Muscle of back (tissue), 11 donors: ENCODE measurements around the gene LRMDA. TPM values are rescaled to one million over a fixed set of nuclear protein-coding genes. Genes with fewer than 3 reads are reported as not detected.

Experiments used
- DNase-seq, 3 donors: peaks; one replicate each; pipeline versions ENCODE4 v3.0.0 to v3.0.0-alpha.2; 2013
- polyA plus RNA-seq, 10 donors: library from polyadenylated mRNA; unstranded; fragments of 120-200 nt; gene quantifications; one replicate each; pipeline ENCODE4 v1.2.1, GENCODE V29; 2013; ENCODE audit not compliant: insufficient read length in 10 of 10

The LRMDA gene
- polyA plus RNA-seq, 10 donors: 3.6 to 9.3 (median 6.0) TPM

GRCh38 chr10:76382381-76382851 is 951.0 kb downstream of the LRMDA start:
- peak in 1 of 3 donors; percentile 89 for DNase-seq

- DNase-seq: no peak
Measured at GRCh38 chr10:76388321-76389023, 957.0 kb downstream of the LRMDA start.

GRCh38 chr10:76393875-76394706 is 962.7 kb downstream of the LRMDA start:
- DNase-seq: no peak

DNA sequence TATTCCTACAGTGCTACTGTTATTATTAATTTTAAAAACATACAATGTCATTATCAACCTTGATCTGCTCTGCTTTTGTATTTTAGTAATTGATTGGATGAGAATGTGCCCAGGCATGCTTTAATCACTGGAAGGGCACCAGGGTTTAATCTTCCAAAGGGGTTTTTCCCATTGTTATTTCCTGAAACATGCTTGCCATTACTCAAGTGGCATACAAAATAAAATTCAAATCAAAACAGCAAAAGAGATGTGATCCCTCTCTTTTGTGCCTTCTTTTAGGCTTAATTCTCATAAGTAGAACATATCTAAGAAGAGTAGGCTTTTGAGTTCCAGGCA is 963.3 kb downstream of the LRMDA start:
- DNase-seq: no peak

GRCh38 chr10:76395251-76395650 is 963.8 kb downstream of the LRMDA start:
- no peak for DNase-seq

GRCh38 chr10:76396134-76396533 is 964.7 kb downstream of the LRMDA start:
- DNase-seq: no peak

DNA sequence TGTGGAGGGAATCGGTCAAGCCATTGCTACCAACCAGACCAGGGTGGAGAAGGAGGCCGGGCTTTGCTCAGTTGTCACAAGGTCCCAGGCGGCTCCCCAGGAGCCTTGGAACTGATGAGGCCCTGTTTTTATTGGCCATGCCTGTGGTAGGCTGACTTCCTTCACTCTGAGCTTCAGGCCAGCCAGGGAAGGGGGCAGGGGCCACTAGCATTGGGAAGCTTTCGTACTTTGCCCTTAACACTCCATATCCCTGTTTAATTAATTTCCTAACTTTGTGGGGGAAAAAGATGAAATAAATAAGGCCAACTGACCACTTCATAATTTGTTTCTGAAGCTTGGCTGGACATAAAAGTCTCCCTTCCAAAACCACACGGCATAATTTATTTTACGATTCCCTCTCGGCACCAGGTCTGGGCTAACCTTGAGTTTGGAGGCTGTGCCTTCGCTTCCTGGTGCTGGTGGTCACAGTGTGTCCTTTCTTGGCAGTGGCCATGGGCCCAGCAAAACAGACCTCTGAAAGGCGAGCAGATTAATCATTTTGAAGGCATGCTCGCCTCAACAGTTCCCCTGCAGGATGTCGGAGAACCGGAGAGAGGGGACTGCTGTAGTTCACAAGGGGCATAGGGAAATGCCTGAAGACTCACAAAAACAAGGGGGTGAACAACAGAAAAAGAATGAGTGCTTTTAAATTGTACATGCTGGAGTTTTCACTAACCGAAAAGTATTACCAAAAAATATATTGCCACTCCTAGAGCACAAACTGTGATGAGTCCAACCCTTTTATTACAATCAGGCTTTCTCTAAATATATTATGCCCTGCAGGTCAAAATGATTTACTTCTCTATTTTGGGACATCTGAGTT is 966.0 kb downstream of the LRMDA start:
- no peak for DNase-seq

DNA sequence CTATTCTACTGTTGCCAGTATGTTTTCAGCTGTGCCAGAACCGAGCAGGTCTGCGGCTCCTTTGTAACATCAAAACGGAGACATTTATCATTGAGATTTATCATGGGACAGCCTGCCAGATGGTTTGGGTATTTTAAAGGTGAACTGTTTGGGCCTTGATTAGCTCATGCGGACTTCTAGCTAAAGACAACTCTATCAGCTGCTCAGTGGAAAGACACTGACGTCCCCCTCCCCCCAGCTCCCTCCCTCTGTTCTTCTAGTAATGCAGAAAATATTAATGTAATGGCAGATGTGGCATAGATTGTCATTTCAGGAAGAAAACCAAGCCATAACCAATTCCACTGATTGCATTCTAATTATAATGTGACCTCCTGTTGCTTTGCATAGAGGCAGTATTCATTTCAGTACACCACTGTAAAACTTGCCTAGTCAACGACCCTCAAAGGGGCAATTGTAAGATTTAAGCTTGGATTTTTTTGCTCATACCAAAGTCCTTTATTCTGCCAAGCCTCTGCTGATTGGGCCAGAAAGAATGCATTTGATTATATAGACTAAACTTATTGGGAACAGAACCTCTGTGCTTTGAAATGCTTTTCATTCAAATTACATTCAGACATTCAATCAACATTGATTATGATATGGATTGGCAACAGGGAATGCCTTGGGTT is 966.8 kb downstream of the LRMDA start:
- peak in 2 of 3 donors; percentile 25 to 61 for DNase-seq

DNA sequence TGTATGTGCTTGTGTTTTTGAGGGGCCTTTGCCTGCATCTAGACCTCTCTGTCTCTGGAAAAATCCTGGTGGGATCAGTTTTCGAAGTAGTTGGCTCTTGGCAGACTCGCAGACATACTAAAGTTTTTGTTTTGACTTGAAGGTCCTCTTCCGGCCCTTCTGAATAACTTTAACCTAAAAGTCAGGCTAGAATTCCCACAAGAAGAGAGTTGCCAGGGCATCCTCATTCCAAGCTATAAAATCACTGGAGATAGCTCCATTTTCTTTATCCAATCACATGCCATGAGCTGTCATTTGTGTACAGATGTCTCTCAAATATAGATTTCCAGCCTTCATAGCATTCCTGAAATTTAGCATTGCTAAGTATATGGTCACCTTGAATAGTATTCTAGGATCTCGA is 967.8 kb downstream of the LRMDA start:
- no peak for DNase-seq

DNA sequence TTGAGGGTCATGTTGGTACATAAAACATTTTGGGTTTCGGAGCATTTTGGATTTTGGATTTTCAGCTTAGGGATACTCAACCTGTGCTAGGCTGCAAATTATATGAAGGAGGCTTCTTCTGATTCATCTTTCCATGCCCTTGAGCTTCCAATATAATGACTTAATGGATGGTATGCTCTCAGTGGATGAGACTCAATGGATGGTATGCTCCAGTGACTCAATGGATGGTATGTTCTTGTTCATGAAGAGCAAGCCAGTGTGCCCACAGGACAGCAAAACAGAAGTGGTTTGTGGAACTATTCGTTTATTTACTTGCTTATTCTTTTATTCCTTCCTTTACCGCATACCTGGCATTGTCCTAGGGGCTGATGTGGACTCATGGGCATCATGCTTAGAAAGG is 969.6 kb downstream of the LRMDA start:
- no peak for DNase-seq

DNA sequence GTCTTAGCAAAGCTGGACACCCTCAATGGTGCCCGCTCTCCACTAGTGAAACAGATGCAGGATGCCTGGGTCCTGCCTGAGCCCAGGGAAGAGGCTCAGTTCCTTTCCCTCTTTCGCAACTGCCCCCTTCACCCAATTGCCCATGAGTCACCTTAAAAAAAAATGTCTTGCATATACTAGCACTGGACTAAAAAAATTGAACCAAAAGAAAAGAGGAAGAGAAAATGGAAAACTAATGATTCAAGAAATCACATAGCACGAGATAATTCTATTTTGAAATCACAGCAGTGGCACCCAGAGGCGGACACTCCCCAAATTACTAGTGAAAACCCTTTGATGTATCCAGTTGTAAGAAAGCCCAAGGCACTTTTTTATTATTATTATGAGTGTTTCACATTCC is 972.5 kb downstream of the LRMDA start:
- no peak for DNase-seq

DNA sequence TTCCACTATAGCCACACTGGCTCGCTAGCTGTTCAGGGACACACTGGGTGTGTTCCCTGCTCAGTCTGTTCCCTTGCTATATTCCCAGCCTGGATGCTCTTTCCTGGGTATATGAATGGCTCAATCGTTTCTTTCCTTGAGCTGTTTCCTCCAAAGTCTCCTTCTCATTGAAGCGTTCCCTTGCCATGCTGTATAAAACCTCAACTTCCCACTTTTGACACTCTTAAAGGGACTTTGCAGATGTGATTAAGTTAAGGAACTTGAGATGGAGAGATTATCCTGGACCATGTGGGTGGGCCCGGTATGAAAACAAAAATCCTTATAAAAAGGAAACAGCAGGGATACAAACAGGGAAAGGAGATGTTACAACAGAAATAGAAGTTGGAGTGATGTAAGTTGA is 973.1 kb downstream of the LRMDA start:
- no peak for DNase-seq

- no peak for DNase-seq
Measured at GRCh38 chr10:76405922-76406321, 974.5 kb downstream of the LRMDA start.

- DNase-seq: no peak
Measured at GRCh38 chr10:76408646-76409045, 977.2 kb downstream of the LRMDA start.

DNA sequence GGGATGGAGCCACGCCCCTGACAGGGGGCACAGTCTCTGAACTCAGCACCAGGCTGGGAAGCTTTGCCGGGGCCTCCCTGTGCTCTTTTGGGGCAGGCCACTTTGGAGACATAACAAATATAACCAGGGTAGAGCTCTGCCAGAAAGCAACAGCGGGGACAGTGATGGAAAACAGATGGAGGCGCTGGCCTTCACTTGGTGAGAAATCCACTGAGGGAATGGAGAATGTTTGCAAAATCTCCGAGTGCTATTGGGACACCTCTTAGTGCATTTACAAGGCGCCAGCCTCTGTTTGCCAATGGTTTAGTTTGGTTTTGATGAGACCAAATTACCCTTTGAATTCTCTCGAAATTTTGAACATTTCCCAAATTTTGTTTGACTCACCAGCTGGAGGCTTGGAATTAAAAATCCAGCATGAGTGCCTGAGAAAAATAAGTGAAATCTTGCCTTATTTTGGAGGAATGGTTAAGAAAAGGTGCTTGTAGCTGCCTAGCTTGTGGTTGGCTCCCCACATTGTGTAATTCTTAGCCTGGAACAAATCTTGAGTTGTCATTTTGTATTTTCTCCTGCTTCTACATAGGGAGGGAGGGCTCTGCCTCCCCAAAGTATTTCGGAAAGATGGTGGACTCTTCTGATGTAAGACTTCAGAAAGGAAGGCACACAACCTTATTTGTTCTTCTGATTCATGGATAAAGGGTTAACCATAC is 980.5 kb downstream of the LRMDA start:
- no peak for DNase-seq

- no peak for DNase-seq
Measured at GRCh38 chr10:76415554-76415953, 984.1 kb downstream of the LRMDA start.

- no peak for DNase-seq
Measured at GRCh38 chr10:76416642-76417041, 985.2 kb downstream of the LRMDA start.

DNA sequence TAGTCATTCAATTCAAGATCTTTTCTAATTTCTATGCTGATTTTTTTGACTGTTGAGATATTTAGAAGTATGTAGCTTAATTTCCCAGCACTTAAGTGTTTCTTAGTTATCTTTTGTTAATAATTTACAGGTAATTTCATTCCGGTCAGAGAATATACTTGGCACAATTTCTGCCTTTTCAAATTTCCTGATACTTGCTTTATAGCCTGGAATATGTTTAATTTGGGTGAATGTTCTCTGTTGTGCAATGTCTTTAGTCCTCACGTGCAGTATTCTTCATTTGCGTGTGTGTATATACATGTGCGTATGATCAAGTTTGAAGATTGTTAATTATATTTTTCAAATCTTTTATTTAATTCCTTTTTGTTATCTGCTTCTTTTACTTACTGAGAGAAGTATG is 989.3 kb downstream of the LRMDA start:
- DNase-seq: no peak

GRCh38 chr10:76422769-76423168 is 991.3 kb downstream of the LRMDA start:
- no peak for DNase-seq

DNA sequence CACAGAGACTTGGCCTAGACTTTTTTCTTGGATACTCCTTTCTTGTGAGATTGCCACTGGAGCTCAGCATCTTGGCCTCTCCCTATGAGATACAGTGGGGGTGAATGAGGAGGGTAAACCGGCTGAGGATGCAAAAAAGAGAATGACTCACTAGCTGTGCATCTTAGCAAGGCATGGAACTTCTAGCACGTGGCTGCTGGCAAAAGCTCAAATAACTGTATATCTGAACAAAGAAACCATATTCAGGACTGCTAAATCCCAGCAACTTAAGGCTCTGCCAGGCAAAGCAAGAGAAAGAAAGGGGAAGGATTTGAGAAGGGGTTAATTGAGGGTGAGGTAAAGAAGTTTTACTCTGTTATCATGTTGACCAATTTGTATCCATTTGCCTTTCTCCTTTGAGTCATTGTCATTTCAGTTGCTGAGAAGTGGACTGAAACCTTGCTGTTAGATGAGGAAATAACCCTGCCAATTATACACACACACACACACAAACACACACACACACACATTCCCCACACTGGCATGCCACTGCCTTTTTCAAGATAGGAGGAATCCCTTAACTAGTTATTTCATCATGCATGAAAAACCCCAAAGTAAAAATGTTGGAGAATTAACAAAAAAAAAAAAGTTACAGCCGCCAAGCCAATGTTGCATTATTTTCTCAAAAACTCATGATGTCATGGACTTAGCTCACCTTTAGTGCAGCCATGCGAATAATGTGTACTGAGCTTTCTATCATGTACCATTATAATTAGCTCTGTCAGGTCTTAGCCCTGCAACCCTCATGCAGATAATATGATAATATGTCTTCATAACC is 997.3 kb downstream of the LRMDA start:
- peak in 2 of 3 donors; percentile 32 to 94 for DNase-seq
